ENCODE data around the gene TPD52L2.

Gene TPD52L2

DNA sequence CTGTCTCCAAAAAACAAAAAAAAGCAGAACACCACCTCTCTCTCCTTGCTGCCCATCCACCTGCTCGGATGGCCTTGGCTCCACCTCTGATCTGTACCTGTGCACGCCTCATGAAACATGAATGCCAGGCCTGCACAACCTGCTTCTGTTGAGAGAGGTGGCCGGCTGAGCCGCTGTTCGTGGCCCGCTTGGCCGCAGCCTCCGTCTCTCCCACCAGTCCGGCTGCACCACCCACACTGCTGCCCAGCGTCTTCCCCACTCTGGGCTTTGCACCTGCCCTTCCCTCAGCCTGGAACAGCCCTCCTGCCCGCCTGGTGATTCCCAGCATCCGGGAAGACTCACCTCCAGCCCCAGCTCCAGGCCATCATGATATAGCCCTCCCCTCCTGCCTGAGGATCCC lies 21.8 kb upstream of the TPD52L2 start:
- TF ChIP-seq CTCF (IDR thresholded peaks at IDR 0.05; ENCODE audit: insufficient read depth, low read depth, low read length, missing control alignments) = no peak
- DNase-seq (ENCODE audit: low read depth) = no peak
- no peak overlapping the region for H3K4me3 ChIP-seq (ENCODE audit: low read length)

- no peak overlapping the region for H3K4me3 ChIP-seq (ENCODE audit: low read length)
- TF ChIP-seq CTCF (IDR thresholded peaks at IDR 0.05; ENCODE audit: insufficient read depth, low read depth, low read length, missing control alignments) = no peak
- DNase-seq (ENCODE audit: low read depth) = no peak
Observed at GRCh38 chr20:63843778-63844177, 21.3 kb upstream of the TPD52L2 start.

DNA sequence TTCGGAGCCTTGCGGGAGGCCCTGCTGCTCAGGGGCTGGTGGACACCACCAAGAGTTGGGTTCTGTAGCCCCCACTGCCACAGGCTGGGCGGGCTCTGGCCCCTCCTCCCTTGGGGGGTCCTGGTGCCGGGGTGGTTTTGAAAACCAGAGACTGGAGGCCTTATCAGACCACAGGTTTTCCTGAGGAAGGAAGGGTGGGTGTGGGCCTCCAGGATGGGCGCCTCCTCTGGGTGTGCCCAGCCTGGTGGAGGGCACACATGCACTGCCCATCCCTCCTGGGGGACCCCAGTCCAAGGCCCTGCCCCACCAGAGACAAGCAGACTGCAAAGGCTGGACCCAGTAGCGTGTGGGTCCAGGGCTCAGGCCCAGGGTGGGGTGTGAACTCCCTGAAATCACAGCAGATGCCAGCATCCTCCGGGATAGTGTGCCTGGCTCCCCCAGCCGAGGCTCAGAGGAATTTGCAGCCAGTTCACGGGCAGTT lies 20.5 kb upstream of the TPD52L2 start:
- no peak for DNase-seq (ENCODE audit: low read depth)
- no peak overlapping the region for H3K4me3 ChIP-seq (ENCODE audit: low read length)
- no peak for TF ChIP-seq CTCF (IDR thresholded peaks at IDR 0.05; ENCODE audit: insufficient read depth, low read depth, low read length, missing control alignments)

DNA sequence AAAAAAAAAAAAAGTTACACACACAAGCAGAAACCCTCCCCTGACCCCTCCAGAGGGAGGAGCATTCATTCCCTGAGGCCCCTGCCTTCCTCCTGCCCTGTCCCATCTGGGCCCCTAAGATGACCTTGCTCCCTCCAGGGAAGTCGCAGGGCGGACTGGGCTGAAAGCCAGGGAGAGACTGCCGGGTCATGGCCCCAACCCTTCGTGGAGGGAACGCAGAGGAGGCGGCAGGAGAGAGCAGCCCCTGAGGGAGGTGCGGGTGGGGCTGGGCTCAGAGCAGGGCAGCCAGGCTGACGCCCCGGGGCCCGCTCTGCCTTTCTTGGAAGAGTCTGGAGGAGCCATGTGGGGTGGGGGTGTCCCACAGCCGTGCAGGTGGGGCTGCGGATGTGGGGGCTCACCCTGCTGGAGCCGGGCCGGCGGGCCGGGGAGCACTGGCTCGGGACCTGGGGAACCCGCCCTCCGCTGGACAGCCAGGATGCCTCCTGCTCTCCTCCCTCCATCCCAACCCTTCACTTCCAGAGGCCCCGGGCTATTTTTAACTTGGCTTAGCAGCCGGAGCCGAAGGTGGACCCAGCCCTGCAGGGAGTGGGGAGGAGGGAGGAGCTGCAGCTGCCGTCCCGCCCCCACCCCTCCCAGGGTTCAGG lies 18.8 kb upstream of the TPD52L2 start:
- no peak for TF ChIP-seq CTCF (IDR thresholded peaks at IDR 0.05; ENCODE audit: insufficient read depth, low read depth, low read length, missing control alignments)
- H3K4me3 ChIP-seq (ENCODE audit: low read length) = no peak overlapping the region
- no peak for DNase-seq (ENCODE audit: low read depth)

DNA sequence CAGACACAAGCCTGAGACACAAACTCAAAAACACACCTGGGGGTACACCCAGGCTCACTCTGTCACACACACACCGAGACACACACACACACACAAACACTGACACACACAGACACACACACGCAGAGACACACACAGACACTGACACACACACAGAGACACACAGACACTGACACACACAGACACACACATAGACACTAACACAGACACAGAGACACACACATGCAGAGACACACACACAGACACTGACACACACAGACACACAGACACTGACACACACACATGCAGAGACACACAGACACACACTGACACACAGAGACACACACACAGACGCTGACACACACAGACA lies 18.2 kb upstream of the TPD52L2 start:
- DNase-seq (ENCODE audit: low read depth) = no peak
- no peak overlapping the region for H3K4me3 ChIP-seq (ENCODE audit: low read length)
- TF ChIP-seq CTCF (IDR thresholded peaks at IDR 0.05; ENCODE audit: insufficient read depth, low read depth, low read length, missing control alignments) = no peak

- H3K4me3 ChIP-seq (ENCODE audit: low read length) = no peak overlapping the region
- DNase-seq (ENCODE audit: low read depth) = no peak
- TF ChIP-seq CTCF (IDR thresholded peaks at IDR 0.05; ENCODE audit: insufficient read depth, low read depth, low read length, missing control alignments) = no peak
Observed at GRCh38 chr20:63847237-63848002, 17.6 kb upstream of the TPD52L2 start.
